HPDE6-E6E7 (cell line): Measurements from ENCODE around the gene GLYATL3.
A peak's percentile ranks its signal among the peaks of the same experiment; 100 is the strongest.
"Not testable (repeated sequence)": the region's sequence is repeated elsewhere in the genome, so short reads cannot be mapped to it uniquely, and the experiment has no call there.

Source experiments
- DNase-seq: peaks from one replicate; pipeline ENCODE4 v3.0.0; 2011; ENCODE audit warnings: missing footprints; ENCODE audit errors: extremely low spot score

Gene GLYATL3

DNA sequence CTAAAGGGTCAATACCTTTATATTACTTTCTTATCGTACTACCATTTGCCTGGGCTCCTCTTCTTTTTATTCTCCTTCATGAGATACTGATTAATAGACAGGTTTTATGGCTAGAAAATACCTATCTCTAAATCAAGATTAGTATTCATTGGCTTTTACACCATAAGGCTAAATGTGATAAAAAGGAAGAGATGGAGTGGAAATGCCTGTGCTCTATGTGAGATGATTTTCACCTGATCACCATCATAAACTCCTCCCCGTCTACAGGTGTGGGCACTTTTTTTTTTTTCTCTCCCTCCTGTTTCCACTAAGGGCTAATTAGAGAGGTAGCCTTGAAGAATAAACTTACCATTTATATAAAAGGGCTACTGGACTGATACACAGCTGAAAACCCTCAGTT lies at the start of gene GLYATL3:
Gene GLYATL3, plus strand, starts transcription at position 301 of the 400 bp plus-strand sequence. CDS start 12,068 bp downstream, outside the sequence.
- no peak for DNase-seq

DNA sequence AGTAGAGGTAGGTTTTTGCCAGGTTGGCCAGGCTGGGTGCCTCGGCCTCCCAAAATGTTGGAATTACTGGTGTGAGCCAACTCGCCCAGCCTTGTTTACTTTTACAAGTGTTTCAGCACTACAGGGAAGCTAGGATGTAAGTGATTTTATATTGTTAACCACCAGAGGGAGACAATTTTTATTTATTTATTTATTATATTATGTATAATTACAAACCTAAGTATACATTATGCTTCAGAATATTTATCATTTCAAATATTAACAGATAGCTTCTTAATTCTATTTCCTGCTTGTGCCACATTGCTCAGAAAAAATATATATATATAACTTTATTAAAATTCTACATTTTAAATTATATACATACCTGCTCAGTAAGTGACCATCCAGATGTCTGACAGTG lies 46.5 kb upstream of the GLYATL3 start:
- peak; percentile 2 for DNase-seq

- no peak for DNase-seq
These were observed 44.7 kb upstream of the GLYATL3 start for GRCh38 chr6:49454787-49455709.

- DNase-seq, result no peak
These were observed 42.0 kb upstream of the GLYATL3 start for GRCh38 chr6:49457771-49458170.

GRCh38 chr6:49462071-49462470 lies 37.7 kb upstream of the GLYATL3 start:
- DNase-seq, result no peak

DNA sequence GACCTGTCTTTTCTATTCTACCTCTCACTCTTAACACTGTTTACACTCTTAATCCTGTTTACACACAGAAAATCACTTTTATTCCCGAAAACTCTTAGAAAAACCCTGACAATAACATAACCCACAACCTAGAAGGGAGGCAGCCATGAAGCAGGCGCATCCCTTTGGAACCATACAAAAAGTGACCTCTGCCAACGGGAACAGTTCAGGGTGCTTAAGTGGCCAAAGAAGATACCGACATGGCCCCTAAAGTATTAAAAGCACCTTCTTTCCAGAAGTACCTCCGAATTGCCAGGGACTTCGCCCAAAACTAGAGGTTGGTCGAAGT lies 37.2 kb upstream of the GLYATL3 start:
- DNase-seq, result peak; percentile 2

- DNase-seq, result peak; percentile 93
These were observed 36.7 kb upstream of the GLYATL3 start, which contains the start of the genes CENPQ and MMUT for GRCh38 chr6:49462927-49463611. CENPQ (plus strand) TSS chr6:49463370; CDS start chr6:49470177, 6,807 bp downstream. MMUT (minus strand) TSS chr6:49463253; CDS start chr6:49459466, 3,787 bp downstream.

- peak; percentile 10 for DNase-seq
These were observed 36.1 kb upstream of the GLYATL3 start for GRCh38 chr6:49463612-49463967.

DNA sequence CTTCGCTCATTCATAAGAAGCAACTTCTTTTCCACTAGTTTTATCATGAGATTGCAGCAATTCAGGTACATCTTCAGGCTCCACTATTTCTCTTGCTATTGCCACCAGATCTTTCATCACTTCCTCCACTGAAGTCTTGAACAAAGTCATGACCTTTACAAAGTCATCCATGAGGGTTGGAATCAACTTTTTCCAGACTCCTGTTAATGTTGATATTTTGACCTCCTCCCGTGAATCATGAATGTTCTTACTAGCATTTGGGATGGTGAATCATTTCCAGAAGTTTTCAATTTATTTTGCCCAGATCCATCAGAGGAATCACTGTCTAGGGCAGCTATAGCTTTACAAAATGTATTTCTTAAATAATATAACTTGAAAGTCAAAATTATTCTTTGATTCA lies 35.0 kb upstream of the GLYATL3 start:
- no peak for DNase-seq

- no peak for DNase-seq
These were observed 31.7 kb upstream of the GLYATL3 start for GRCh38 chr6:49468042-49468441.

- not testable (repeated sequence) for DNase-seq
These were observed 23.2 kb upstream of the GLYATL3 start for GRCh38 chr6:49476564-49476963.

- no peak for DNase-seq
These were observed 20.3 kb upstream of the GLYATL3 start for GRCh38 chr6:49479308-49479970.

GRCh38 chr6:49481846-49482245 lies 17.9 kb upstream of the GLYATL3 start:
- DNase-seq, result not testable (repeated sequence)

GRCh38 chr6:49483380-49483779 lies 16.3 kb upstream of the GLYATL3 start:
- not testable (repeated sequence) for DNase-seq

GRCh38 chr6:49490633-49491032 lies 9.1 kb upstream of the GLYATL3 start:
- no peak for DNase-seq

GRCh38 chr6:49497304-49497703 lies 2.4 kb upstream of the GLYATL3 start:
- no peak for DNase-seq

DNA sequence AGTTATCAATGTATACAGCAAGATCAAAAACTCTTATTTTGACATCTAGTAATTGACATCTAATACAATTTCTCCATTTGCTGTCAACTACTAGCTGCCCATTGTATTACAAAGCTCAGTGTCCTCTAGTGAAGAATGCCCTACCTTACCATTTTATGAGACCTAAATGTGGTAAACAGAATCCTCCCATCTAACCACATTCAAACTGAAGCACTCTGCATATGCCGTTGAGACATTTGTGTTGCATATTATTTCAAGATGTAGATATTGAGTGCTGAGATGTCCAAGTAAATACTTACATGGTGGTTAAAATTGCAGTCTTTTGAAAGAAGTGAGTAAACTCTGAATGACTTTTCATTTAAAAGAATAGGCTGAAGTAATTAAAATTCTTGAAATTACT lies 597 bp upstream of the GLYATL3 start:
- no peak for DNase-seq

DNA sequence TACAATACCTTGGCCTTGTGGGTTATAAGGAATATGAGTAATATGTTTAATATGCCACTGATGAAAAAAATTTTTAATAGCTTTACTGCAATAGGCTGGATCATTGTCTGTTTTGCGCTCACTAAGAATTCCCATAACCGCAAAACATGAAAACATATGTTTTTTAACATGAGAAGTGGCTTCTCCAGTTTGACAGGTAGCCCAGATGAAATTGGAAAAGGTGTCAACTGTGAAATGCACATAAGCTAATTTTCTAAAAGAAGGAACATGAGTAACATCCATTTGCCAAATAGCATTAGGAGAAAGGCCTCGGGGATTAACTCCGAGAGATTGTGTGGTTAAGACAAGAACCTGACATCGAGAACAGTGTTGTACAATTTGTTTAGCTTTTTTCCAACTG lies 4.9 kb downstream of the GLYATL3 start:
- DNase-seq, result no peak

DNA sequence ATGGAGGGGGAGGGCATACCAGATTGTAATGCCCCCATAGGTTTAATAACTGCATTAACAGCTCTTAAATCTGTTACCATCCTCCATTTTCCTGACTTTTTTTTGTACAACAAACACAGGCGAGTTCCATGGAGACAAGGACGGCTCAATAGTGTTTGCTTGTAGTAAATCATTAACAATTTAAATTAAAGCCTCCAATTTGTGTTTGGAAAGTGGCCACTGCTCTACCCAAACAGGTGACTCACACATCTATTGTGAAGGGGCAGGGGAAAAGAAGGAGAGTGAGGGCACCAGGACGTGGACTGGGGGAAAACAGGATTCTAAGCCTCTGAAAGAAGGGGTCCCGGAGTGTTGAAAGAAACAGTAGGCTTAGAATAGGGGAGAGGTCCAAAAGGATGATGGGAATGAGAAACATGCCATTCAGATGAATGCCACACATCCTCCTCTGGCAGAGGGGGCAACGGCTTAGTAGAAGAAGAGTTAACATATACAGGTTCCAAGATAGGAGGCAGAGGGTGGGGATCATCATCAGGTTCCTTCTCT lies 6.9 kb downstream of the GLYATL3 start:
- no peak for DNase-seq

DNA sequence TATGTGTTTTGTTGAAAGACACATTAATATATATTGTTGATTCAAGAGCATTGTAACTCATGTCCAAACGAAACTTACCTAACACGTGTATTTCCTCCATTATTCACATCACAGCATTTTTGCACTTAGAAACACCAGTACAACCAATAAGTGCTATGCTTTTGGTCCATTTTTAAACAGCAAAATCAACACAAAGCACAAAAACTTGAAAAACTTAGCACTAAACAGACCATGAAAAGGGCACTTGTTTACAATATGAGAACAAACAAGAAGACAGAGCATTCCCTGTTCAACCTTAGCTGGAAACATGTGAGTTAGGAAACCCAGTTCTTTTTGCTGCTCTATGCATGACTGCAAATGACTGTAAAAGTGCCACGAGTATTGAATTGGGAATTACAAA lies 9.6 kb downstream of the GLYATL3 start:
- DNase-seq, result no peak

DNA sequence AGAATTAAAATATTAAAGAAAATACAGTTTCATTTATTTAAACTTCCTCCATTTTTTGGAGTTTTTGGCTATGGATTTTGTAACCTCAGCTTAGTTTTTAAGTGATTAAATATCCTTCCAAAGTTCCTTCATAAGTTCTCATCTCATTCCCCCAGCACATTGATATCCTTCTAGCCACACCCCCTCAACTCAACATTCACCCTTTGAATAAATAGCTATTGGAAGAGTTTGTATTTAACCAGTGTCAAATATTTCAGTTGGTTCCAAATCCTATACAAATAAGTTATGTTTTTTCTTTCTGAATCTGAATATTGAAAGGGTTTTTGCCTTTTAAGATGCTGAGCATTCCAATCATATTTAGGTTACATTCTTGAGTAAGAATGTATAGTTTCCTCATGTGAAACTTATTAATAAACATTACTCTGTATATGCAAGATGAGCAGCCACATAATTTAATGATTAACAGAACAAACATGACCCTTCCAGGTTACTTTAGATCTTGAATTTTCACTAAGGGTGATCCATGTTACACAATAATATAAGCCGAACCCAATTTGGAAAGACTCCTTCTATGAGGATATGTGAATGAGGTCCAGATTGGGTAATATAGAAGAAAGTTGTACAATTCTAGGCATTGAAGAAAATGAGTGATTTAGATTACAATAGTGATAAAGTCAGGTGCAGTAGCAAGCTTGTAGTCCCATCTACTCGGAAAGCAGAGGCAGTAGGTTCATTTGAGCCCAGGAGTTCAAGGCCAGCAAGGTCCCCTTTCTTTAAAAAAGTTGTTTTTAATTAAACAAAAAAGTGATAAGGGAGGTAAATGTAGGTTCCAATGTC lies 13.6 kb downstream of the GLYATL3 start:
- DNase-seq, result no peak
